GM19035 (cell line): Measurements from ENCODE around the gene FGF6.
"Not testable (repeated sequence)": the region's sequence is repeated elsewhere in the genome, so short reads cannot be mapped to it uniquely, and the experiment has no call there.

Experiments used
- ATAC-seq: cut with Tn5 transposase; IDR thresholded peaks from one replicate; pipeline ENCODE4 v1.9.1; 2021; ENCODE audit not compliant: unreplicated experiment

Gene FGF6

DNA sequence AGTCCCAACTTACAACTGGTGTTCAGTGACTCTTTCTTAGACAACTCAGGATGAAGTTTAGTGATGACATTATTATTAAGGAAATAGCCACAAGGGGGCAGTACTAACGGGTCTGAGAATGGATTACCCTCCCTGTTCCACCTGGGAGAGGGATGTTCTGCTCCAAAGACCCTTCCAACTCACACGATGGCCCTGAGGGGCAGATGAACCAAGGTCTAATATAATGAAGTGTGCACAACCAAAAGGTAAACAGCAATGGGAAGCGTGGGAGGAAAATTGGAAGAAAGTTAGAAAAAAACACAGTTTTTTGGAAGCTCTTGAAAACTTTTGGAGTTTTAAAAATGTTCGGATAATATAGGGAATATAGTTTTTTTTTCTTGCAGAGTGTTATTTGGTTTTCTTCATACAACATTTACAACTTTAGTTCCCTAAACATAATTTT is 24.0 kb downstream of the FGF6 start:
- no peak for ATAC-seq

DNA sequence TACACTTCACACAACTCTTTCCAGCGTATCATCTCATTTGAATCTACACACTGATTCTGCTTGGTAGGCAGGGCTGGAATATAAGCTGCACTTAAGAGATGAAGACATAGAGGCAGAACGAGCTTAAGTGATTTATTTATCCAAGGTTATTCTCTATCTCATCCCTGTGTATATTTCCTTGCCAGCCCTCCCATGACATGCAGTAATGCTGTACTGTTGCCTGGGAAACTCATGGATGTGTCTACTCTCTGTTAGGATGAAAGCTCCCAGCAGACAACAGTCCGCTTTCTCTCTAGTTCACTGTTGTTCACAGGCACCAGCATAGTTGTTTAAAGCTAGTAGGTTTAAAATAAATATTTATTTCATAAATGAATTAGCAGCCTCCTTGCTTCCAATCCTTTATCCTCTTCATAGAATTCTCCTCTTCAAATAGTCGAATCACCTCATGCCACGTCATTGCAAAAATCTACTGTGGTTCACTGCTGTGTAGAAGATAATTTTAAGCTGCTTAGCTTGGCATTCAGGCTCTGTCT is 25.4 kb downstream of the FGF6 start:
- no peak for ATAC-seq

DNA sequence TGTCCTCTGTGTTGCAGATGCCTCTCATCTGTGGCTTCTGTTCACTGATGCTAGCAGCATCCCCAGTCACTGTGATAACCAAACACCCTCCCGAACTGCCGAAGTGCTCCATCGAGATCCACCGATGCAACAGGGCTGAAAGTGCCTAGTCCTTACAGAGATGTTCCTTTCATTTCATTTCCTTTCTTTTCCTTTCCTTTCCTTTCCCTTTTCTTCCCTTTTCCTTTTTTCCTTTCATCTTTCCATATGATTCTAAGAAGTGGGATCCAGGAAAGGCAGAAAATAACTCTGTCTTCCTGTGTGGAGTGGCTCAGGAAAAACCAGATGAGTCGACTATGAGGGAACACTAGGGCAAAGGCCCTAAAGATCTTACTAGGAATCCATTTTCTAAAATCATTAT is 26.7 kb downstream of the FGF6 start:
- no peak for ATAC-seq

DNA sequence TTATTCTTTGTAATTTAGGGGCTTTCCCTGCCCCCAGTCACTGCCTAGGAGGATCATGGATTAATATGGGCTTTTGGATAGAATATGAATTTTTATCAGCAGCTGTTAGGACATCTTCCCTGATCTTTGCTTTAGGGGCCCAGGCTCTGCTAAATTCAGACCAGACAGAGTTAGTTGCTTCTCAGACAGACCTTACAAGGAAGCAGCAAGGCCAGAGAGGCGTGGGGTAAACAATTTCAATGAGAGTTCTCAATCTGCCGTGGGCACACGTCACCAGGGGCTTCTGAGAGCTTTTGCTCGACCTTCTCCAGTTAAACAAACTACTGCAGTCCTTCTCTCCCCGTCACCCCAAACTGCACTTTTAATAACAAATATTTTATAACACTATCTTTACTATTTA is 27.7 kb downstream of the FGF6 start:
- ATAC-seq: no peak

DNA sequence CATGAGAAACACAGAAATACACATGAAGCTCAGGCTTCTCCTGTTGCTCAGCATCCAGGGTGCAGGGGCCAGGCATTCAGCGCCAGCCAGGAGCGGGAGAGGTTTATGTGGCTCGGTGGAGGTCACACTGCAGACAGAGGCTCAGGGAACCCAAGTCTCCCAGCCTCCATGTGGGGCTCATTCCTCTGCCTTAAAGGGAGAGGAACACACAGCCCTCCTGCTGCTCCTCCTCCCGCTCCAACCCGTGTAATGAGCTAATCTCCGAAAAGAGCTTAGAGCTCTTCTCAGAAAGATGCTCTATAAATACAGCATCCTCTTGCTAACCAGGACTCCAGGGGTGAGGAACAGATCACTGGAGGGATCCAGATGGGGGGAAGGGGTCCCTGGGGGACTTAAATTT is 28.2 kb downstream of the FGF6 start:
- no peak for ATAC-seq

DNA sequence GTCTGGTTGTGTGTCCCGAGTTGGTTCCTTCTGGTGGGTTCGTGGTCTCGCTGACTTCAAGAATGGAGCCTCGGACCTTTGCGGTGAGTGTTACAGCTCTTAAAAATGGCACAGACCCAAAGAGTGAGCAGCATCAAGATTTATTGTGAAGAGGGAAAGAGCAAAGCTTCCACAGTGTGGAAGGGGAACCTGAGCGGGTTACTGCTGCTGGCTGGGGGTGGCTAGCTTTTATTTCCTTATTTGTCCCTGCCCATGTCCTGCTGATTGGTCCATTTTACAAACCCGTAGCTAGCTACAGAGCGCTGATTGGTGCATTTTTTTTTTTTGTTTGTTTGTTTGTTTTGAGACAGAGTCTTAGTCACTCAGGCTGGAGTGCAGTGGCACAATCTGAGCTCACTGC is 29.3 kb downstream of the FGF6 start:
- ATAC-seq: no peak

DNA sequence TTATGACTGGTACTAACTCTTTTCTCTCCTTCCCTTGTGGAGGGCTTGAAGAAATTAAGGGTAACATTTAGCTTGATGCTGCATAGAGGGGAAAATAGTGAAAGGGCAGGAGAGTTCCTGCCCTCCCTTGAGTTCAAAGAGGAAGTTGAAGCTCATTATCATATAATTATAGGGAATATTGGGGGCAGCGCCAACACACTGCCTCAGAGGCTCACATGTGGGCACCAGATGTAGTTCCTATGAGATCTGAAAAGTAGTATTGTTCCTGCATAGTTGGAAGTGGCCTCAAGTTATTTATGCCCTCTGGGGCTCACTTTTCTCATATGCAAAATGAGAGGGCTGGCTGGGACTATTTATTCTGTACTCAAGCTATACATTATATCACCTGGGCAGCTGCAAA is 33.1 kb downstream of the FGF6 start:
- ATAC-seq: no peak

DNA sequence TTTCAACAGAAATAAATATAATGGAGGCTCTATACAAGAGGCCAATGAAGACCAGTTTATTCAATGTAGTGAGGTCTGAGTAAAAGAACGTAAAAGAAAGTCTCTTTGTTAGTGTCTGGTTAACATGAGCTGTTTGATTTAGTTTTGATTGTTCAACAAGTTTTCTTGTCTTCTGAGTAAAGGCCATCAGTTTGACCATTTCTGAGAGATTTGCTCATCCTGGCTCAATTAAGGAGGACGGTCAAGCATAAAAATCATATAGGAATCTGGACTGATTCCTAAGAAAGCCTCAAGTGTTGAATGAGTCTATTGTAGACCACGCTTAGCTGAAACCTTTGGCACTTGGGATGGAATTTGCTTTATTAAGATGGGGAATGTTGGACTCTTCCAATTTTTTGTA is 33.6 kb downstream of the FGF6 start:
- ATAC-seq: no peak

DNA sequence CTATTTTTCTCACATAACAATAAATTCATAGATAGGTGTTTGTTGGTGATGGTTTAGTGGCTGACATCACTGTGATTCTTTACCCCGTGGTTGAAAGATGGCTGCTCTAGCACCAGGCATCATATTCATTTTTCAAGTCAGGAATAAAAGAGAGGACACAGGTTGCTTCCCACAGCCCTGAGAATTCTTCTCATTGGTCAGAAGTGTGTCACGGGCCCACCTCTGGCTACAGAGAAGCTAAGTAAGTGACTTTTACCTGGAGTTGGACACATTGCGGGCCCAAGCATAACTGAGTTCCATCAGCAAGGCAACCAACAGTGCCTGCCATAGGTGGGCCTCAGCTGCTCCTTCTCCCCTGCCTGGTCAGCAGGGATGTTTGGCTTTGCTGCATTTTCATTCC is 38.5 kb downstream of the FGF6 start:
- ATAC-seq: no peak

DNA sequence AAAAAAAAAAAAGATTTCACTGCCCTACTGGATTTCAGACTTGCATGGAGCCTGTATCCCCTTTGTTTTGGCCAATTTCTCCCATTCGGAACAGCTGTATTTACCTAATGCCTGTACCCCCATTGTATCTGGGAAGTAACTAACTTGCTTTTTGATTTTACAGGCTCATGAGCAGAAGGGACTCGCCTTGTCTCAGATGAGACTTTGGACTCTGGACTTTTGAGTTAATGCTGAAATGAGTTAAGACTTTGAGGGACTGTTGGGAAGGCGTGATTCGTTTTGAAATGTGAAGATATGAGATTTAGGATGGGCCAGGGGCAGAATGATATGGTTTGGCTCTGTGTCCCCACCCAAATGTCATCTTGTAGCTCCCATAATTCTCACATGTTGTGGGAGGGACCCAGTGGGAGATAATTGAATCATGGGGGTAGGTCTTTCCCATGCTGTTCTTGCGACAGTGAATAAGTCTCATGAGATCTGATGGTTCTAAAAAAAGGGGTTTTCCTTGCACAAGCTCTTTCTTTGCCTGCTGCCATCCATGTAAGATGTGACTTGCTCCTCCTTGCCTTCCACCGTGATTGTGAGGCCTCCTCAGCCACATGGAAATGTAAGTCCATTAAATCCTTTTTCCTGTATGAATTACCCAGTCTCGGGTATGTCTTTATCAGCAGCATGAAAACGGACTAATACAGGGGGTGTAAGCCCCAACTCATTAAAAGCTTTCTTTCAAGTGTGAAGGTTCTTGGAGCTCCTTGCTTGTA is 40.6 kb downstream of the FGF6 start:
- ATAC-seq: not testable (repeated sequence)

DNA sequence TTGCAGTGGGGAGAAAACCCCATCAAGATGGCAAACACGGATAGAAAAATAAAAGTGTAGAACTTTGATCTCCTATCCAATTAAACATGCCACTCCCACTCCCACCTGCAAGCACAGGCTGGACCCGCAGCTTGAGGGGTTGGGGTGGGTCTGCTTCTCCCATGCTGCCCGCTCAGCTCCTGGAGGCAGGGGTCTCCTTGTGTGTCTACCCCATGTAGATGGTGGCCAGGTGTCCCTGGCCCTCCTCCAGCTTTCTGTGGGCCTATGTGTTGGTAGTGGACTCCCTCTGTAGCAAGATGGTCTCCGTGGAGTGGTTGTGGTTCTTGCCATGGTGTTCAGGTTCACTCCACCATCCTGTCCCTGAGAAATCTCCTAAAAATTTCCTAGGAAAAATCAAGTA is 42.6 kb downstream of the FGF6 start:
- ATAC-seq: no peak

DNA sequence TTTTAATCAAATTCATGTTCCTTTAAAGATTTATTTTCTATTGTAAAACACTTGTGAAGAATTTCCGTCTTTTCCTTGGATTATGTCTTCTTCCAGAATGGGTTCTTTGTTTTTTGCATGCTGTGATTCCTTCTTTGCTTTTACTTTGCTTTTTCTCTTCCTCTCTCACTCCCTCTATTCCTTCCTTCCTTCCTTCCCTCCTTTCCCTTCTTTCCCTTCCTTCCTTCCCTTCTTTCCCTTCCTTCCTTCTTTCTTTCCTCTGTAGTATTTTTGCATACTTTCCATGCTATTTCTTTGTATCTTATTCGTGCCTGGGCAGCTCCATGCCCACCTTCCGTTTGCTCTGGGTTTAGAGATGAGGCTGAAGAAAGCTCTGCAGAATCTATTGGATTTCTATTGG is 44.5 kb downstream of the FGF6 start:
- ATAC-seq: no peak

DNA sequence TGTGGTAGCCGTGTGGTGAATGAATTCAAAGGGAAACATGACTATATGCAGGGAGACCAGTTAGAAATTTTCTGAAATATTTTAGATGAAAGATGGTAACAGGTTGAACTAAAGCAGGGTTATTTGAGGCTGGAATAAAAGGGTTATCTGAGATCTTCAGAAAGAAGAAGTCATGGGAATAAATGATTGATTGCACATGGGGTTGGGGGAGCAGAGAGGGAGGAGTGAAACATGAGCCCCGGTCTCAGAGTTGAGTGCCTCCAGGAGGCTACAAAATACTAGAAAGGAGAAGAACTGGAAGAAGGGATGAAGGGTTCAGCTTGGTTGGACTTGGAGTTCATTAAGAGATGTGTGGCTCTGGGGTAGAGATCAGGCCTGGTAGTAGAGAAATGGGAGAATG is 49.8 kb downstream of the FGF6 start:
- ATAC-seq: no peak

DNA sequence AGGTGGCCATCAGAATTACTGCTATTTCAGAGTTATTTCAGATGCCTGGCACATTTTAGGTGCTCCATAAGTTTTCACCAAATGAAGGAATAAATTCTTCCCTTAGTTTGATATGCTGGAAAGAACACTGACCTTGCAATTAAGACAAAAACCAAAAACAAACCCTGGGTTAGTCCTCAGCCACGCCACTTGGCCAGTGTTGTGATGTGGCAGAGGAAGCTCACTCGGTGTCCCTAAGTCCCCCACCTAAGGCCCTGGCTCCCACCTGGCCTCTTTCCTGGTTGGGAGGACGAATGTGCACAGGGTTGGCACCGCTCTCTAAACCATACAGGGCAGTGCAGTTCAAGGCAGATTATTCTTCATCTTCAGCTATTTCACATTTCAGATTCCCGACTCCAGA is 52.4 kb downstream of the FGF6 start:
- ATAC-seq: no peak

DNA sequence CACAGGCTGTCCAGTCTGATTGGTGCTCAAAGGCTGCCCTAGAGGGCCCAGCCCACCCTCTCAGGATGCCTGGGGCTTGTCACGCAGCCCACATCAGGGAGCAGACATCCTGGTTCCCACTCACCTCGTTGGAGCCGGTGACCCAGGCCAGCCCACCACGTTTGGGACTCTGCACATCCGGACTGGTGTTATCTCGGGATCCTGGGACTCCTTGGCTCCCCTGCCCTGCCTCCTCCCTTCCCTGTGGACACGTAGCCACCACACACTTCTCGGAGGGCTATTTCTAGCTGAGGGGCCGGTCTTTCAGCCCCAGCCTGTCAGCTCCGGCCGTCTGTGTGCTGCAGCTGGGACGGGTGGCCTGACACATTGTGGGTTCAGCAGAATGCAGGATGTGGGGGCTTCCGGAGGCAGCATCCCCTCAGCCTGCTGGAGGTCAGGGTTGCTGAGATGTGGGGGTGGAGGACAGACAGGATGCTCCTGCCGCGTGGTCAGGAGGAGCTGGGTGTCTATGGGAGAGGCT is 53.3 kb downstream of the FGF6 start:
- ATAC-seq: no peak

DNA sequence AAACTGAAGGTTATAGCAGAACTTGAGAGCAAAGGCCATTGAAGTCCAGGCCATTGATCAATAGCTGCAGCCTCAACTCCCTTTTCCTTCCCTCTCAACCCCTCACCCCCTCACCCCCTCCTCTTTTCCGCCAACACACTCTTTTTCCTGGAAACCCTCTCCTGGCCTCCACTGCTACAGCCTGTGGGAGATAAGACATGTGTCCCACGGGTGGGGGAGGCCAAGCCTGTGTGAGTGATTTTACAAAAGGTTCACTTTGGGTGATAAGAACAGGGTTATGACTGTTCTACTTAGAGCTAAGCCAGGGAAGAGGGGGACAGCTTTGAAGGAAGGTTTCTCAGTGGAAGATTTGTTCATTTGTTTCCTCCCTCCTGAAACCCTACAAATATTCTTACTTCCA is 57.0 kb downstream of the FGF6 start:
- no peak for ATAC-seq

DNA sequence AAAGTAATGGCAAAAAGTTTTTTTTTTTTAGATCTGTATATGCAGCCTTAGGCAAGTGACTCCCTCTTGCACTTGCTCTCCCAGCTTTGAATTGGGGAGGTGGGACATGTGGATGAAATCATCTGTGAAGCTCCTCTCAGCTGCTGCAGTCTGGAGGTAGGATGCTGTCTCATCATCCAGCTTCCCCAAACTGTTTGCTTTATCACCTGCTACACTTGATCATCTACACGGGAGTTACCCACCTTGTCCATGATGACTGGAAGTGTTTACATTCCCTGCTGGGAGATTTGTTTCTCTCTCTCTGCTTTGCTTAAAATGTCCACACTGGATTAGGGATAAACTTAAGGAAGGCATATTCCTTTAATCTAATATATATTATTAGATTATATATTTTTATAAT is 57.6 kb downstream of the FGF6 start:
- no peak for ATAC-seq

DNA sequence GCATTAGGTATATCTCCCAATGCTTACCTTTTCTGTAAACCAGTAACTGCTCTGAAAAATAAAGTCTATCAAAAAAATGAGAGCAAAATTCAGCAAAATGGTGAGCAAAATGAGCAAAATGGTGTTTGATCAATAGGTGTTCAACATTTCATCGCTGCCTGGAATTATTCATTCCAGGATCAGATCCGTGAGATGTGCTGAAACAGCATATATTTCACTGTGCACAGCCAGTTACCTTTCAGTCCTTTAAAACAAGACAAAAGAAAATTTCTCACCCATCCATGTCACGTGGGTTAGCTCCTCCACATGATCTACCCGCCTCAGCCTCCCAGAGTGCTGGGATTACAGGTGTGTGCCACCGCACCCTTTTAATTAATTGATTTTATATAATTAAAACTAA is 58.0 kb downstream of the FGF6 start:
- ATAC-seq: no peak

DNA sequence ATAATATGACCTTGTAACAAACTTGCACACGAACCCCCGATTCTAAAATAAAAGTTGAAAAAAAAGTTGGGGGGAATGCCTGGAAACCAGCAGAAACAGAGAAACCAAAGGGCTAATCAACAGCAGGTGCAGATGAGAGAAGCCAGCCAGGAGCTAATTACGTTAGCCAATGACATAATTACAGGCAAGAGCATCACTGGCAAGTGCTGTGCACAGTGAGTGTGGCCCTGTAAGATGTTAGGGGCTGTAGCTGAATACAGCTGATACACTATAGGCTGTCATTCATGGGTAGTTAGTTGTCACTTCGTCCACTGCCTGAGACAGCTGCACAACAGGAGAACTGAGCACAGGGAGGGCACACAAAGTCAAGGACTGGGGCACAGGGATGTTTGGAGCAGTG is 58.8 kb downstream of the FGF6 start:
- no peak for ATAC-seq
